ENCODE data around the gene RALGAPA1.
"Not testable (repeated sequence)": the region's sequence is repeated elsewhere in the genome, so short reads cannot be mapped to it uniquely, and the experiment has no call there.

The RALGAPA1 gene

DNA sequence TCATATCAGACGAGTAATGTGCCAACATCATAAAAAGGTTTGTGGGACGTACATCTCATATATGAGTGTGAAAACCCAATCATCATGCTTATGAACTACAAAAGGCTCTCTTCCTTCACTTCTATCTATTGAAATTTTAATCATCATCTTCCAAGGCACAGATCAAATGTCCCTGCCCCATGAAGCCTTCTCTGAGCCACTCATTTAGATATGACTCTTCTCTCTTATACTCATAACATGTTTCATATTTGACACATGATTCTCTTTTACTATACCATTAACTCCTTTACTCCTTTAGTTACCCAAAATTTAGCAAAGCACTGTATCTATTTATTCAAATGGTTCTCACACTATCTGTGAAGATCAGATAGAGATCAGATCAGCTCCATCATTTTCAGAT is 22.2 kb downstream of the RALGAPA1 start:
- Histone ChIP-seq H2BK12ac (ENCODE audit: low read length in 2 of 2) (no peak overlapping the region), H3K4me3 (ENCODE audit: insufficient read depth in 1 of 2, low read depth in 1 of 2, low read length in 2 of 2) (no peak overlapping the region), H2BK5ac (ENCODE audit: low read depth, low read length, poor library complexity, severe bottlenecking) (no peak overlapping the region), H4K8ac (ENCODE audit: low read length) (no peak overlapping the region), H3K27ac (ENCODE audit: low read length, poor library complexity, severe bottlenecking) (no peak overlapping the region), H3K4me1 (ENCODE audit: control insufficient read depth, insufficient read depth, low read depth, low read length) (no peaks in the 10 kb centered on the region), H2BK15ac (ENCODE audit: low read depth, poor library complexity, severe bottlenecking) (no peak overlapping the region), H3K27me3 (ENCODE audit: control insufficient read depth in 1 of 2, insufficient read depth in 1 of 2, low read length in 2 of 2) (no peaks in the 10 kb centered on the region), H3K4ac (ENCODE audit: low read depth in 1 of 2, low read length in 2 of 2) (no peak overlapping the region), H3K14ac (ENCODE audit: low read length in 2 of 2) (no peak overlapping the region), H2AK5ac (ENCODE audit: low read length, severe bottlenecking) (no peak overlapping the region), H2BK120ac (ENCODE audit: low read depth, low read length) (no peak overlapping the region), H3K18ac (ENCODE audit: low read depth in 1 of 2, low read length in 2 of 2) (no peak overlapping the region), H3K4me2 (ENCODE audit: low read length, poor library complexity, severe bottlenecking) (no peak overlapping the region), H3K79me1 (replicated peaks; ENCODE audit: low read length, poor library complexity, severe bottlenecking) (peaks cover 16% of the 10 kb centered on the region), H3K36me3 (ENCODE audit: control insufficient read depth in 1 of 2, insufficient read depth in 2 of 2, low read depth in 1 of 2, low read length in 2 of 2) (no peaks in the 10 kb centered on the region), H2AFZ (ENCODE audit: low read depth, low read length) (no peak overlapping the region), H3K9me3 (ENCODE audit: control insufficient read depth, low read length) (peaks cover 4% of the 10 kb centered on the region), H4K91ac (ENCODE audit: low read length) (no peak overlapping the region), H3K9ac (ENCODE audit: low read length) (no peak overlapping the region), H3K23ac (ENCODE audit: low read length in 2 of 2) (no peak overlapping the region)
- WGBS: over 99% methylated on average over 2 of the region's 2 CpGs
- no peak for DNase-seq

DNA sequence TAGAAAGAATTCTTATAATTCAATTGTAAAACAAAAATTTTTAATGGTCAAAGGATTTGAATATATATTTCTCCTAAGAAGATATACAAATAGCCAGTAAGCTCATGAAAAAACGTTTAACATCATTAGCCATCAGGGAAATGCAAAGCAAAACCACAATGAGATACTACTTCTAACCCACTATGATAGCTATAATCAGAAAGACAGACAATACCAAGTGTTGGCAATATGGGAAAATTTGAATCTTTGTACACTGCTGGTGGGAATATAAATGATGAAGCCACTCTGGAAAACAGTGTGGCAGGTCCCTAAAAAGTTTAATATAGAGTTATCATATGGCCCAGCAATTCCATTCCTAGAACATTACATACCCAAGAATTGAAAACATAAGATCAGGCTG is 25.4 kb downstream of the RALGAPA1 start:
- Histone ChIP-seq H3K9ac (ENCODE audit: low read length) (no peak overlapping the region), H3K4ac (ENCODE audit: low read depth in 1 of 2, low read length in 2 of 2) (no peak overlapping the region), H2BK12ac (ENCODE audit: low read length in 2 of 2) (no peak overlapping the region), H3K4me1 (ENCODE audit: control insufficient read depth, insufficient read depth, low read depth, low read length) (no peaks in the 10 kb centered on the region), H3K23ac (ENCODE audit: low read length in 2 of 2) (no peak overlapping the region), H3K4me3 (ENCODE audit: insufficient read depth in 1 of 2, low read depth in 1 of 2, low read length in 2 of 2) (no peak overlapping the region), H3K9me3 (ENCODE audit: control insufficient read depth, low read length) (peaks cover 14% of the 10 kb centered on the region), H3K36me3 (ENCODE audit: control insufficient read depth in 1 of 2, insufficient read depth in 2 of 2, low read depth in 1 of 2, low read length in 2 of 2) (no peaks in the 10 kb centered on the region), H2AK5ac (ENCODE audit: low read length, severe bottlenecking) (no peak overlapping the region), H2BK5ac (ENCODE audit: low read depth, low read length, poor library complexity, severe bottlenecking) (no peak overlapping the region), H3K4me2 (ENCODE audit: low read length, poor library complexity, severe bottlenecking) (no peak overlapping the region), H3K14ac (ENCODE audit: low read length in 2 of 2) (no peak overlapping the region), H4K91ac (ENCODE audit: low read length) (no peak overlapping the region), H3K79me1 (replicated peaks; ENCODE audit: low read length, poor library complexity, severe bottlenecking) (peaks cover 12% of the 10 kb centered on the region), H2BK120ac (ENCODE audit: low read depth, low read length) (no peak overlapping the region), H2AFZ (ENCODE audit: low read depth, low read length) (no peak overlapping the region), H3K27ac (ENCODE audit: low read length, poor library complexity, severe bottlenecking) (no peak overlapping the region), H4K8ac (ENCODE audit: low read length) (no peak overlapping the region), H2BK15ac (ENCODE audit: low read depth, poor library complexity, severe bottlenecking) (no peak overlapping the region), H3K27me3 (ENCODE audit: control insufficient read depth in 1 of 2, insufficient read depth in 1 of 2, low read length in 2 of 2) (no peaks in the 10 kb centered on the region), H3K18ac (ENCODE audit: low read depth in 1 of 2, low read length in 2 of 2) (no peak overlapping the region)
- no peak for DNase-seq
- 50% methylated on average over 1 of the region's 1 CpG for WGBS

DNA sequence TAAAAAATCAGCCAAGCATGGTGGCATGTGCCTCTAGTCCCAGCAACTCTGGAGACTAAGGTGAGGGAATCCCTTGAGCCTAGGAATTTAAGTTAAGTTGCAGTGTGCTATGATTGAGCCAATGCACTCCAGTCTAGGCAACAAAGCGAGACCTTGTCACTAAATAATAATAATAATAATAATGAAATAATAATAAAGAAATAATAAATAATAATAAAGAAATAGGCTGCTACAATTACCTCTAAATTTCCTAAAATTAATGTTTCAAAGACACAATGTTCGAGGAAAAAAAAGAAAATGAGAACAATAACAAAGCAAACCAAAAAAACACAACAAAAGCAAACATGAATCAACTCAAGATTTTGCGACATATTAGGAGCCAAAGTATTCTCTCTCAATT is 29.7 kb downstream of the RALGAPA1 start:
- Histone ChIP-seq H3K23ac (ENCODE audit: low read length in 2 of 2) (no peak overlapping the region), H3K9me3 (ENCODE audit: control insufficient read depth, low read length) (peaks cover 14% of the 10 kb centered on the region), H2AFZ (ENCODE audit: low read depth, low read length) (no peak overlapping the region), H3K27me3 (ENCODE audit: control insufficient read depth in 1 of 2, insufficient read depth in 1 of 2, low read length in 2 of 2) (no peaks in the 10 kb centered on the region), H3K4me1 (ENCODE audit: control insufficient read depth, insufficient read depth, low read depth, low read length) (no peaks in the 10 kb centered on the region), H2AK5ac (ENCODE audit: low read length, severe bottlenecking) (no peak overlapping the region), H3K27ac (ENCODE audit: low read length, poor library complexity, severe bottlenecking) (no peak overlapping the region), H2BK5ac (ENCODE audit: low read depth, low read length, poor library complexity, severe bottlenecking) (no peak overlapping the region), H3K4ac (ENCODE audit: low read depth in 1 of 2, low read length in 2 of 2) (no peak overlapping the region), H3K79me1 (replicated peaks; ENCODE audit: low read length, poor library complexity, severe bottlenecking) (peaks cover 13% of the 10 kb centered on the region), H3K14ac (ENCODE audit: low read length in 2 of 2) (no peak overlapping the region), H2BK120ac (ENCODE audit: low read depth, low read length) (no peak overlapping the region), H3K9ac (ENCODE audit: low read length) (no peak overlapping the region), H3K36me3 (ENCODE audit: control insufficient read depth in 1 of 2, insufficient read depth in 2 of 2, low read depth in 1 of 2, low read length in 2 of 2) (peaks cover 0 to 3% of the 10 kb centered on the region in 2 experiments), H2BK12ac (ENCODE audit: low read length in 2 of 2) (no peak overlapping the region), H4K91ac (ENCODE audit: low read length) (no peak overlapping the region), H4K8ac (ENCODE audit: low read length) (no peak overlapping the region), H3K4me2 (ENCODE audit: low read length, poor library complexity, severe bottlenecking) (no peak overlapping the region), H3K18ac (ENCODE audit: low read depth in 1 of 2, low read length in 2 of 2) (no peak overlapping the region), H3K4me3 (ENCODE audit: insufficient read depth in 1 of 2, low read depth in 1 of 2, low read length in 2 of 2) (no peak overlapping the region), H2BK15ac (ENCODE audit: low read depth, poor library complexity, severe bottlenecking) (no peak overlapping the region)
- DNase-seq: no peak
- 95% methylated on average over 2 of the region's 3 CpGs for WGBS

DNA sequence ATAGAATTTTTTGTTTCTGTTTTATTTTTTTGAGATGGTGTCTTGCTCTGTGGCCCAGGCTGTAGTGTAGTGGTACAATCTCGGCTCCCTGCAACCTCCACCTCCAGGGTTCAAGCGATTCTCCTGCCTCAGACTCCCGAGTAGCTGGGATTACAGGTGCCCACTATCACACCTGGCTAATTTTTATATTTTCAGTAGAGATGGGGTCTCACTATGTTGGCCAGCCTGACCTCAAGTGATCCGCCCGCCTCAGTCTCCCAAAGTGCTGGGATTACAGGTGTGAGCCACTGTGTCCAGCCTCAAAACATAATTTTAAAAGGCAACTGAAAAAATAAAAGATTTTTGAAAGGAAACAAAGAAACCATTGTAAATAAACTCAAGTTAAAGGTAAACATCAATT is 31.5 kb downstream of the RALGAPA1 start:
- H2AFZ ChIP-seq (ENCODE audit: low read depth, low read length); DNase-seq; H2BK12ac ChIP-seq (ENCODE audit: low read length in 2 of 2); H3K4ac ChIP-seq (ENCODE audit: low read depth in 1 of 2, low read length in 2 of 2); H2BK15ac ChIP-seq (ENCODE audit: low read depth, poor library complexity, severe bottlenecking); H3K4me2 ChIP-seq (ENCODE audit: low read length, poor library complexity, severe bottlenecking); H4K8ac ChIP-seq (ENCODE audit: low read length); H3K27me3 ChIP-seq (ENCODE audit: control insufficient read depth in 1 of 2, insufficient read depth in 1 of 2, low read length in 2 of 2); H2AK5ac ChIP-seq (ENCODE audit: low read length, severe bottlenecking); H3K23ac ChIP-seq (ENCODE audit: low read length in 2 of 2); H3K27ac ChIP-seq (ENCODE audit: low read length, poor library complexity, severe bottlenecking); H3K36me3 ChIP-seq (ENCODE audit: control insufficient read depth in 1 of 2, insufficient read depth in 2 of 2, low read depth in 1 of 2, low read length in 2 of 2); H3K4me3 ChIP-seq (ENCODE audit: insufficient read depth in 1 of 2, low read depth in 1 of 2, low read length in 2 of 2); H3K9ac ChIP-seq (ENCODE audit: low read length); H3K4me1 ChIP-seq (ENCODE audit: control insufficient read depth, insufficient read depth, low read depth, low read length); H2BK5ac ChIP-seq (ENCODE audit: low read depth, low read length, poor library complexity, severe bottlenecking); H3K14ac ChIP-seq (ENCODE audit: low read length in 2 of 2); H2BK120ac ChIP-seq (ENCODE audit: low read depth, low read length); H4K91ac ChIP-seq (ENCODE audit: low read length); H3K18ac ChIP-seq (ENCODE audit: low read depth in 1 of 2, low read length in 2 of 2): not testable (repeated sequence)
- peaks cover 14% of the 10 kb centered on the region for H3K9me3 ChIP-seq (ENCODE audit: control insufficient read depth, low read length)
- 96% methylated on average over 4 of the region's 5 CpGs for WGBS
- H3K79me1 ChIP-seq (replicated peaks; ENCODE audit: low read length, poor library complexity, severe bottlenecking): peaks cover 14% of the 10 kb centered on the region
